ENCODE data around the gene POSTN. TPM values are rescaled to one million over a fixed set of nuclear protein-coding genes. Genes with fewer than 3 reads are reported as not detected.

The POSTN gene
- total RNA-seq, 1 experiment from 2014 or later: not detected

- BruUV-seq (replicated peaks): no TSS peak
- H3K27ac Mint-ChIP-seq (ENCODE audit: unreplicated experiment): no peak overlapping the region
- H3K9me3 Mint-ChIP-seq (ENCODE audit: low read depth, unreplicated experiment): no peaks in the 10 kb centered on the region
- TF ChIP-seq CTCF (IDR thresholded peaks at IDR 0.05; ENCODE audit: unreplicated experiment): no peak
- no peaks in the 10 kb centered on the region for H3K36me3 Mint-ChIP-seq (ENCODE audit: insufficient read depth, unreplicated experiment)
- H3K4me3 Mint-ChIP-seq (ENCODE audit: low read depth, unreplicated experiment): no peak overlapping the region
- CTCF ChIA-PET: no interaction called here
- peaks cover 15% of the 10 kb centered on the region for H3K4me1 Mint-ChIP-seq (ENCODE audit: low read depth, unreplicated experiment)
- H3K27me3 Mint-ChIP-seq (ENCODE audit: unreplicated experiment): no peaks in the 10 kb centered on the region
- intact Hi-C loops (cut with micrococcal nuclease; ENCODE audit: unreplicated experiment): loop anchor here (5.0 kb wide), 1 partner anchor 509 kb away; the partner anchor contains the start of gene CSNK1A1L
- DNase-seq: no peak
Measured at GRCh38 chr13:37616131-37616530, 17.6 kb upstream of the POSTN start.

DNA sequence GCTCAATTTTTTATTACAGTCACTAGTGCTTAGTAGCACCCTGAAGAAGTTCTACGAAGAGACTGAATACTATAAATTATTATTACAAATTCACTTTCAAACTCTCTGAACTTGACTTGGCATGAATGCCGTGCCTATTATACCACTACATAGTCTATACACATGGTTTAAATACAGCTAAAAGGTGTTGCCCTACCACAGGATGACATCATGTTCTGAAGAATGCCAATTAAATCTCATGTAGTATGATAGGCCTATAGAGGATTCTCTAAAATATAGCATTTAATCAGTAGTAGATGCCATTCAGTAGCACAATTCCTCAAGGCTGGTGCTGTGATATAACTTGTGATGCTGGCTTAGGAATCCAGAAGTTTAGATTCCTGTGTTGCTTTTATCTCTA lies 16.7 kb upstream of the POSTN start:
- TF ChIP-seq CTCF (IDR thresholded peaks at IDR 0.05; ENCODE audit: unreplicated experiment): no peak
- CTCF ChIA-PET: no interaction called here
- H3K27ac Mint-ChIP-seq (ENCODE audit: unreplicated experiment): no peak overlapping the region
- no peaks in the 10 kb centered on the region for H3K9me3 Mint-ChIP-seq (ENCODE audit: low read depth, unreplicated experiment)
- H3K36me3 Mint-ChIP-seq (ENCODE audit: insufficient read depth, unreplicated experiment): no peaks in the 10 kb centered on the region
- no peak overlapping the region for H3K4me3 Mint-ChIP-seq (ENCODE audit: low read depth, unreplicated experiment)
- H3K27me3 Mint-ChIP-seq (ENCODE audit: unreplicated experiment): no peaks in the 10 kb centered on the region
- H3K4me1 Mint-ChIP-seq (ENCODE audit: low read depth, unreplicated experiment): peaks cover 15% of the 10 kb centered on the region
- BruUV-seq (replicated peaks): no TSS peak
- DNase-seq: no peak
- intact Hi-C loops (cut with micrococcal nuclease; ENCODE audit: unreplicated experiment): loop anchor here (5.0 kb wide), 1 partner anchor 508 kb away; the partner anchor contains the start of gene CSNK1A1L

- CTCF ChIA-PET: no interaction called here
- no TSS peak for BruUV-seq (replicated peaks)
- Mint-ChIP-seq H3K4me1 (ENCODE audit: low read depth, unreplicated experiment) (peaks cover 15% of the 10 kb centered on the region), H3K36me3 (ENCODE audit: insufficient read depth, unreplicated experiment) (no peaks in the 10 kb centered on the region), H3K27me3 (ENCODE audit: unreplicated experiment) (no peaks in the 10 kb centered on the region), H3K4me3 (ENCODE audit: low read depth, unreplicated experiment) (no peak overlapping the region), H3K27ac (ENCODE audit: unreplicated experiment) (no peak overlapping the region), H3K9me3 (ENCODE audit: low read depth, unreplicated experiment) (no peaks in the 10 kb centered on the region)
- TF ChIP-seq CTCF (IDR thresholded peaks at IDR 0.05; ENCODE audit: unreplicated experiment): no peak
- intact Hi-C loops (cut with micrococcal nuclease; ENCODE audit: unreplicated experiment): no loop called here
- DNase-seq: no peak
Measured at GRCh38 chr13:37613638-37614037, 15.1 kb upstream of the POSTN start.

GRCh38 chr13:37613236-37613635 lies 14.7 kb upstream of the POSTN start:
- BruUV-seq (replicated peaks): no TSS peak
- intact Hi-C loops (cut with micrococcal nuclease; ENCODE audit: unreplicated experiment): no loop called here
- Mint-ChIP-seq H3K4me1 (ENCODE audit: low read depth, unreplicated experiment) (peaks cover 15% of the 10 kb centered on the region), H3K36me3 (ENCODE audit: insufficient read depth, unreplicated experiment) (no peaks in the 10 kb centered on the region), H3K27ac (ENCODE audit: unreplicated experiment) (no peak overlapping the region), H3K9me3 (ENCODE audit: low read depth, unreplicated experiment) (no peaks in the 10 kb centered on the region), H3K4me3 (ENCODE audit: low read depth, unreplicated experiment) (no peak overlapping the region), H3K27me3 (ENCODE audit: unreplicated experiment) (no peaks in the 10 kb centered on the region)
- DNase-seq: no peak
- no peak for TF ChIP-seq CTCF (IDR thresholded peaks at IDR 0.05; ENCODE audit: unreplicated experiment)
- CTCF ChIA-PET: no interaction called here
